Activated CD4-positive, alpha-beta T cell treated with anti-CD3 and anti-CD28 coated beads, Interleukin-2, amount 10 ng/mL, durations not matched to agents 24 days and 14 days (primary cell): ENCODE measurements around the gene ADGRG6. TPM values are rescaled to one million over a fixed set of nuclear protein-coding genes. Genes with fewer than 3 reads are reported as not detected.
"Not testable (repeated sequence)": the region's sequence is repeated elsewhere in the genome, so short reads cannot be mapped to it uniquely, and the experiment has no call there.

Experiments used
- DNase-seq: peaks from one replicate; pipeline ENCODE4 v3.0.0; 2022
- H3K27ac Mint-ChIP-seq: one replicate; pipeline ENCODE4 v1.8.0; 2022; ENCODE audit warnings: mild to moderate bottlenecking, mixed read lengths
- H3K27me3 Mint-ChIP-seq: one replicate; pipeline ENCODE4 v1.8.0; 2022; ENCODE audit warnings: mixed read lengths
- H3K36me3 Mint-ChIP-seq: one replicate; pipeline ENCODE4 v1.8.0; 2022; ENCODE audit warnings: low read depth, mild to moderate bottlenecking, mixed read lengths
- H3K4me1 Mint-ChIP-seq: one replicate; pipeline ENCODE4 v1.8.0; 2021; ENCODE audit warnings: mixed read lengths
- H3K4me3 Mint-ChIP-seq: one replicate; pipeline ENCODE4 v1.8.0; 2022; ENCODE audit warnings: mild to moderate bottlenecking, moderate library complexity, mixed read lengths
- H3K9me3 Mint-ChIP-seq: one replicate; pipeline ENCODE4 v1.8.0; 2021; ENCODE audit warnings: mixed read lengths
- intact Hi-C: fragments of 100-400 bp; cut with micrococcal nuclease; formaldehyde crosslinking; loops from one replicate; pipeline ENCODE4 v1.15.1; 2023
- total RNA-seq: library from RNA; stranded (reverse); gene quantifications from 2 replicates; pipeline ENCODE4 v1.2.3, GENCODE V29; 2022

Gene ADGRG6
- total RNA-seq, 1 donor from 2014 or later, result not detected

GRCh38 chr6:142335415-142335814, 33.6 kb downstream of the ADGRG6 start:
- Mint-ChIP-seq H3K36me3 (no peaks in the 10 kb centered on the region), H3K9me3 (no peaks in the 10 kb centered on the region), H3K27me3 (no peaks in the 10 kb centered on the region), H3K4me1 (peaks cover 8% of the 10 kb centered on the region), H3K4me3 (no peak overlapping the region), H3K27ac (no peak overlapping the region)
- no peak for DNase-seq
- intact Hi-C loops, result no loop called here

GRCh38 chr6:142336183-142336582, 34.4 kb downstream of the ADGRG6 start:
- intact Hi-C loops, result no loop called here
- no peaks in the 10 kb centered on the region for H3K27me3 Mint-ChIP-seq
- no peaks in the 10 kb centered on the region for H3K9me3 Mint-ChIP-seq
- no peak overlapping the region for H3K4me3 Mint-ChIP-seq
- H3K36me3 Mint-ChIP-seq, result no peaks in the 10 kb centered on the region
- no peak for DNase-seq
- H3K4me1 Mint-ChIP-seq, result peaks cover 6% of the 10 kb centered on the region
- H3K27ac Mint-ChIP-seq, result no peak overlapping the region

GRCh38 chr6:142336787-142337186, 35.0 kb downstream of the ADGRG6 start:
- Mint-ChIP-seq H3K36me3 (no peaks in the 10 kb centered on the region), H3K4me3 (no peak overlapping the region), H3K27ac (no peak overlapping the region), H3K27me3 (peaks cover under 1% of the 10 kb centered on the region), H3K4me1 (no peaks in the 10 kb centered on the region), H3K9me3 (no peaks in the 10 kb centered on the region)
- intact Hi-C loops, result no loop called here
- no peak for DNase-seq

- H3K4me1 Mint-ChIP-seq, result no peaks in the 10 kb centered on the region
- no peaks in the 10 kb centered on the region for H3K36me3 Mint-ChIP-seq
- DNase-seq, result no peak
- H3K27me3 Mint-ChIP-seq, result peaks cover 4% of the 10 kb centered on the region
- no peaks in the 10 kb centered on the region for H3K9me3 Mint-ChIP-seq
- no peak overlapping the region for H3K27ac Mint-ChIP-seq
- no peak overlapping the region for H3K4me3 Mint-ChIP-seq
- intact Hi-C loops, result no loop called here
Measured at GRCh38 chr6:142339113-142339512, 37.3 kb downstream of the ADGRG6 start.

GRCh38 chr6:142339968-142340658, 38.3 kb downstream of the ADGRG6 start:
- H3K4me3 Mint-ChIP-seq, result no peak overlapping the region
- no peak for DNase-seq
- no peaks in the 10 kb centered on the region for H3K4me1 Mint-ChIP-seq
- H3K27me3 Mint-ChIP-seq, result peaks cover 7% of the 10 kb centered on the region
- H3K9me3 Mint-ChIP-seq, result no peaks in the 10 kb centered on the region
- no peak overlapping the region for H3K27ac Mint-ChIP-seq
- H3K36me3 Mint-ChIP-seq, result no peaks in the 10 kb centered on the region
- intact Hi-C loops, result no loop called here

GRCh38 chr6:142341855-142342330, 40.1 kb downstream of the ADGRG6 start:
- H3K36me3 Mint-ChIP-seq, result no peaks in the 10 kb centered on the region
- no peak overlapping the region for H3K4me3 Mint-ChIP-seq
- H3K27me3 Mint-ChIP-seq, result peaks cover 9% of the 10 kb centered on the region
- H3K27ac Mint-ChIP-seq, result no peak overlapping the region
- H3K4me1 Mint-ChIP-seq, result no peaks in the 10 kb centered on the region
- intact Hi-C loops, result no loop called here
- H3K9me3 Mint-ChIP-seq, result peaks cover 3% of the 10 kb centered on the region
- DNase-seq, result no peak

GRCh38 chr6:142342986-142343385, 41.2 kb downstream of the ADGRG6 start:
- Mint-ChIP-seq H3K9me3 (peaks cover 3% of the 10 kb centered on the region), H3K4me3 (no peak overlapping the region), H3K4me1 (no peaks in the 10 kb centered on the region), H3K27me3 (peaks cover 9% of the 10 kb centered on the region), H3K36me3 (no peaks in the 10 kb centered on the region), H3K27ac (no peak overlapping the region)
- no peak for DNase-seq
- intact Hi-C loops, result no loop called here

GRCh38 chr6:142343938-142344337, 42.1 kb downstream of the ADGRG6 start:
- H3K9me3 Mint-ChIP-seq, result peaks cover 3% of the 10 kb centered on the region
- no peak overlapping the region for H3K27ac Mint-ChIP-seq
- intact Hi-C loops, result no loop called here
- DNase-seq, result no peak
- H3K4me1 Mint-ChIP-seq, result no peaks in the 10 kb centered on the region
- no peaks in the 10 kb centered on the region for H3K36me3 Mint-ChIP-seq
- peaks cover 9% of the 10 kb centered on the region for H3K27me3 Mint-ChIP-seq
- no peak overlapping the region for H3K4me3 Mint-ChIP-seq

GRCh38 chr6:142345261-142345660, 43.5 kb downstream of the ADGRG6 start:
- Mint-ChIP-seq H3K4me3 (no peak overlapping the region), H3K36me3 (no peaks in the 10 kb centered on the region), H3K27ac (no peak overlapping the region), H3K27me3 (peaks cover 9% of the 10 kb centered on the region), H3K9me3 (peaks cover 3% of the 10 kb centered on the region), H3K4me1 (no peaks in the 10 kb centered on the region)
- DNase-seq, result no peak
- intact Hi-C loops, result no loop called here

GRCh38 chr6:142346166-142346565, 44.4 kb downstream of the ADGRG6 start:
- H3K4me1 Mint-ChIP-seq, H3K27ac Mint-ChIP-seq, intact Hi-C loops, H3K9me3 Mint-ChIP-seq, H3K27me3 Mint-ChIP-seq, H3K36me3 Mint-ChIP-seq, DNase-seq, H3K4me3 Mint-ChIP-seq: not testable (repeated sequence)

GRCh38 chr6:142349215-142349823, 47.5 kb downstream of the ADGRG6 start:
- Mint-ChIP-seq H3K9me3 (peaks cover 3% of the 10 kb centered on the region), H3K27me3 (peaks cover 5% of the 10 kb centered on the region), H3K36me3 (no peaks in the 10 kb centered on the region), H3K27ac (no peak overlapping the region), H3K4me1 (no peaks in the 10 kb centered on the region), H3K4me3 (no peak overlapping the region)
- intact Hi-C loops, result no loop called here
- DNase-seq, result no peak

GRCh38 chr6:142350309-142350708, 48.5 kb downstream of the ADGRG6 start:
- Mint-ChIP-seq H3K4me3 (no peak overlapping the region), H3K9me3 (peaks cover 3% of the 10 kb centered on the region), H3K27ac (no peak overlapping the region), H3K36me3 (no peaks in the 10 kb centered on the region), H3K27me3 (peaks cover 2% of the 10 kb centered on the region), H3K4me1 (no peaks in the 10 kb centered on the region)
- no peak for DNase-seq
- intact Hi-C loops, result no loop called here

GRCh38 chr6:142353690-142354089, 51.9 kb downstream of the ADGRG6 start:
- H3K27ac Mint-ChIP-seq, result no peak overlapping the region
- intact Hi-C loops, result no loop called here
- H3K36me3 Mint-ChIP-seq, result no peaks in the 10 kb centered on the region
- no peak overlapping the region for H3K4me3 Mint-ChIP-seq
- no peaks in the 10 kb centered on the region for H3K4me1 Mint-ChIP-seq
- no peak for DNase-seq
- no peaks in the 10 kb centered on the region for H3K9me3 Mint-ChIP-seq
- H3K27me3 Mint-ChIP-seq, result peaks cover 2% of the 10 kb centered on the region

- Mint-ChIP-seq H3K9me3 (no peaks in the 10 kb centered on the region), H3K27me3 (peaks cover 2% of the 10 kb centered on the region), H3K4me1 (no peaks in the 10 kb centered on the region), H3K36me3 (no peaks in the 10 kb centered on the region), H3K4me3 (no peak overlapping the region), H3K27ac (no peak overlapping the region)
- DNase-seq, result no peak
- intact Hi-C loops, result no loop called here
Measured at GRCh38 chr6:142354650-142355049, 52.8 kb downstream of the ADGRG6 start.
